Osteocyte (in vitro differentiated cells): ENCODE results near the gene TNS4. TPM values are rescaled to one million over a fixed set of nuclear protein-coding genes. Genes with fewer than 3 reads are reported as not detected.

Source experiments
- DNase-seq: peaks from one replicate; pipeline ENCODE4 v3.0.0; 2021; ENCODE audit warnings: mixed read lengths; ENCODE audit not compliant: unreplicated experiment; ENCODE audit errors: extremely low spot score
- H3K27ac Mint-ChIP-seq: one replicate; pipeline ENCODE4 v1.8.0; 2021; ENCODE audit warnings: mild to moderate bottlenecking, mixed read lengths; ENCODE audit not compliant: unreplicated experiment
- H3K27me3 Mint-ChIP-seq: one replicate; pipeline ENCODE4 v1.8.0; 2021; ENCODE audit warnings: mixed read lengths; ENCODE audit not compliant: unreplicated experiment
- H3K36me3 Mint-ChIP-seq: one replicate; pipeline ENCODE4 v1.8.0; 2021; ENCODE audit warnings: mixed read lengths; ENCODE audit not compliant: unreplicated experiment
- H3K4me1 Mint-ChIP-seq: one replicate; pipeline ENCODE4 v1.8.0; 2021; ENCODE audit warnings: mixed read lengths; ENCODE audit not compliant: unreplicated experiment
- H3K4me3 Mint-ChIP-seq: one replicate; pipeline ENCODE4 v1.8.0; 2021; ENCODE audit warnings: mild to moderate bottlenecking, moderate library complexity, mixed read lengths; ENCODE audit not compliant: unreplicated experiment
- H3K9me3 Mint-ChIP-seq: one replicate; pipeline ENCODE4 v1.8.0; 2021; ENCODE audit warnings: mixed read lengths; ENCODE audit not compliant: unreplicated experiment
- CTCF ChIP-seq: fragments of 200-600 bp; sonication (generic); IDR thresholded peaks from 2 replicates; pipeline ENCODE4 v1.5.0; 2021; ENCODE audit warnings: antibody characterized with exemption, mild to moderate bottlenecking, moderate library complexity
- total RNA-seq: library from RNA; stranded (reverse); gene quantifications from 2 replicates; pipeline ENCODE4 v1.2.1, GENCODE V29; 2021

Gene TNS4
- total RNA-seq, 1 donor from 2014 or later = 0.73 TPM

- Mint-ChIP-seq H3K36me3 (no peaks in the 10 kb centered on the region), H3K27me3 (no peaks in the 10 kb centered on the region), H3K4me3 (no peak overlapping the region), H3K9me3 (no peaks in the 10 kb centered on the region), H3K4me1 (peaks cover 53% of the 10 kb centered on the region), H3K27ac (peak overlapping the region; percentile 71)
- TF ChIP-seq CTCF = no peak
- DNase-seq = no peak
Observed at GRCh38 chr17:40490982-40491381, 10.4 kb downstream of the TNS4 start.

- Mint-ChIP-seq H3K27me3 (no peaks in the 10 kb centered on the region), H3K36me3 (no peaks in the 10 kb centered on the region), H3K4me3 (no peak overlapping the region), H3K27ac (peak overlapping the region; percentile 71), H3K4me1 (peaks cover 59% of the 10 kb centered on the region), H3K9me3 (no peaks in the 10 kb centered on the region)
- no peak for DNase-seq
- TF ChIP-seq CTCF = no peak
Observed at GRCh38 chr17:40490289-40490853, 11.1 kb downstream of the TNS4 start.

- Mint-ChIP-seq H3K27ac (peak overlapping the region; percentile 96), H3K4me1 (peaks cover 71% of the 10 kb centered on the region), H3K27me3 (no peaks in the 10 kb centered on the region), H3K36me3 (no peaks in the 10 kb centered on the region), H3K4me3 (no peak overlapping the region), H3K9me3 (no peaks in the 10 kb centered on the region)
- no peak for TF ChIP-seq CTCF
- DNase-seq = no peak
Observed at GRCh38 chr17:40487371-40488020, 13.9 kb downstream of the TNS4 start.

- no peak for TF ChIP-seq CTCF
- H3K4me3 Mint-ChIP-seq = no peak overlapping the region
- peak overlapping the region; percentile 96 for H3K27ac Mint-ChIP-seq
- peaks cover 75% of the 10 kb centered on the region for H3K4me1 Mint-ChIP-seq
- no peaks in the 10 kb centered on the region for H3K36me3 Mint-ChIP-seq
- no peak for DNase-seq
- H3K9me3 Mint-ChIP-seq = no peaks in the 10 kb centered on the region
- no peaks in the 10 kb centered on the region for H3K27me3 Mint-ChIP-seq
Observed at GRCh38 chr17:40486522-40487370, 14.7 kb downstream of the TNS4 start.
